GM12878 (cell line): Measurements from ENCODE around the gene LAT. TPM values are rescaled to one million over a fixed set of nuclear protein-coding genes. Genes with fewer than 3 reads are reported as not detected.

ENCODE experiments used
- CBX3 ChIP-seq: fragments of 200-600 bp; sonication (generic); IDR thresholded peaks from 2 replicates; pipeline ENCODE4 v1.6.1; 2016; ENCODE audit warnings: low read depth, borderline replicate concordance
- CBX5 ChIP-seq: sonication (generic); IDR thresholded peaks from 2 replicates; pipeline ENCODE4 v1.6.1; 2016; ENCODE audit warnings: low read depth, moderate library complexity, mild to moderate bottlenecking, inconsistent platforms
- HDGF ChIP-seq: fragments of 450-650 bp; IDR thresholded peaks from 2 replicates; pipeline ENCODE4 v1.6.1; 2016; ENCODE audit warnings: antibody characterized with exemption
- HSF1 ChIP-seq: fragments of 150-350 bp; IDR thresholded peaks from 2 replicates; pipeline ENCODE4 v1.6.1; 2014; ENCODE audit warnings: mild to moderate bottlenecking, low read depth, low read length
- IKZF1 ChIP-seq: fragments of 450-650 bp; conservative IDR thresholded peaks from 2 replicates; pipeline ENCODE4 v1.6.1; 2017; ENCODE audit warnings: antibody characterized with exemption, mild to moderate bottlenecking
- IRF3 ChIP-seq: fragments of 450-650 bp; IDR thresholded peaks from 2 replicates; pipeline ENCODE4 v1.6.1; 2014; ENCODE audit warnings: mild to moderate bottlenecking
- IRF4 ChIP-seq: IDR thresholded peaks from 2 replicates; pipeline ENCODE4 v1.6.1; 2011; ENCODE audit warnings: low read depth, low read length
- MEF2A ChIP-seq: IDR thresholded peaks from 2 replicates; pipeline ENCODE4 v1.6.1; 2011; ENCODE audit warnings: low read depth, mild to moderate bottlenecking, low read length, moderate library complexity; ENCODE audit not compliant: insufficient read depth
- MEF2B ChIP-seq: fragments of 450-650 bp; IDR thresholded peaks from 2 replicates; pipeline ENCODE4 v1.6.1; 2018; ENCODE audit warnings: mild to moderate bottlenecking, moderate library complexity; ENCODE audit not compliant: partially characterized antibody, poor library complexity, severe bottlenecking
- MYC ChIP-seq: IDR thresholded peaks from 2 replicates; pipeline ENCODE4 v1.6.1; 2011; ENCODE audit warnings: mild to moderate bottlenecking, low read length, moderate library complexity, inconsistent platforms; ENCODE audit not compliant: insufficient read depth, insufficient replicate concordance, insufficient read length, severe bottlenecking
- NR2C1 ChIP-seq: fragments of 450-650 bp; IDR thresholded peaks from 2 replicates; pipeline ENCODE4 v1.6.1; 2017; ENCODE audit warnings: antibody characterized with exemption, mild to moderate bottlenecking, moderate library complexity
- NR2F1 ChIP-seq: fragments of 450-650 bp; conservative IDR thresholded peaks from 2 replicates; pipeline ENCODE4 v1.6.1; 2017; ENCODE audit warnings: mild to moderate bottlenecking
- POLR2A ChIP-seq: IDR thresholded peaks from 2 replicates; pipeline ENCODE4 v1.6.1; 2011; ENCODE audit warnings: low read depth, mild to moderate bottlenecking, low read length
- RELA ChIP-seq: fragments of 450-650 bp; IDR thresholded peaks from 2 replicates; pipeline ENCODE4 v1.8.0; 2014; ENCODE audit warnings: borderline replicate concordance; ENCODE audit not compliant: partially characterized antibody
- SIX5 ChIP-seq: IDR thresholded peaks from 2 replicates; pipeline ENCODE4 v1.6.1; 2011; ENCODE audit warnings: mild to moderate bottlenecking, low read depth, low read length, moderate library complexity; ENCODE audit not compliant: severe bottlenecking
- SMC3 ChIP-seq: IDR thresholded peaks from 2 replicates; pipeline ENCODE4 v1.6.1; 2011; ENCODE audit warnings: low read length, improper control_type of control experiment, borderline replicate concordance
- SPI1 ChIP-seq: IDR thresholded peaks from 2 replicates; pipeline ENCODE4 v1.6.1; 2011; ENCODE audit warnings: low read depth, mild to moderate bottlenecking, low read length, moderate library complexity, borderline replicate concordance; ENCODE audit not compliant: insufficient read depth
- SREBF1 ChIP-seq: IDR thresholded peaks from 2 replicates; pipeline ENCODE4 v1.6.1; 2012; ENCODE audit warnings: mild to moderate bottlenecking, low read length
- STAT3 ChIP-seq: IDR thresholded peaks from 2 replicates; pipeline ENCODE4 v1.6.1; 2011; ENCODE audit warnings: low read depth, low read length, improper control_type of control experiment
- TAF1 ChIP-seq: IDR thresholded peaks from 2 replicates; pipeline ENCODE4 v1.6.1; 2011; ENCODE audit warnings: mild to moderate bottlenecking, low read depth, low read length, borderline replicate concordance
- TCF3 ChIP-seq: IDR thresholded peaks from 2 replicates; pipeline ENCODE4 v1.6.1; 2012; ENCODE audit warnings: low read depth, mild to moderate bottlenecking, low read length, borderline replicate concordance; ENCODE audit not compliant: insufficient read depth
- USF1 ChIP-seq: IDR thresholded peaks from 2 replicates; pipeline ENCODE4 v1.6.1; 2011; ENCODE audit warnings: borderline replicate concordance, low read depth, mild to moderate bottlenecking, moderate library complexity, mixed read lengths, low read length; ENCODE audit not compliant: insufficient read depth; ENCODE audit errors: extremely low read length
- YY1 ChIP-seq: IDR thresholded peaks from 2 replicates; pipeline ENCODE4 v1.6.1; 2011; ENCODE audit warnings: low read depth, mild to moderate bottlenecking, low read length
- polyA plus RNA-seq, 11 experiments: library from polyadenylated mRNA; depleted of rRNA in 4 of 11; unstranded in 6 of 11; stranded (reverse) in 5 of 11; fragments of >200 nt; fragmentation: Nextera tagmentation in 4 of 11; fragmentation: Illumina TruSeq in 1 of 11; extraction: Ambion mirVana in 4 of 11; extraction: Trizol in 1 of 11; gene quantifications; 1 replicate in 1 of 11; 2 replicates in 10 of 11; pipeline versions ENCODE4 v1.2.1 to v1.2.3, GENCODE V29; 2011 to 2016; ENCODE audit warnings: inconsistent platforms in 2 of 11, missing spikeins in 2 of 11, low read depth in 1 of 11
- total RNA-seq, 4 experiments: library from RNA; depleted of rRNA in 3 of 4; stranded (reverse); fragments of >200 nt in 3 of 4; fragmentation: Illumina TruSeq in 1 of 4; extraction: Trizol in 1 of 4; gene quantifications; 2 replicates each; pipeline versions ENCODE4 v1.2.1 to v1.2.3, GENCODE V29; 2013 to 2021
- TF ChIP-seq, protein P1 (sequence below): IDR thresholded peaks from 2 replicates; pipeline ENCODE4 v1.6.1; 2012; ENCODE audit warnings: low read depth, low read length, improper control_type of control experiment
- TF ChIP-seq, protein P2 (sequence below): IDR thresholded peaks from 2 replicates; pipeline ENCODE4 v1.6.1; 2011; ENCODE audit warnings: mild to moderate bottlenecking, low read depth, low read length, moderate library complexity; ENCODE audit not compliant: insufficient replicate concordance

LAT gene
- total and polyA plus RNA-seq, 10 of the 15 experiments (the other 5 are each of a cell fraction or from before 2014, with no cell fraction given), result 0.39 to 6.9 (median 2.0) TPM

DNA sequence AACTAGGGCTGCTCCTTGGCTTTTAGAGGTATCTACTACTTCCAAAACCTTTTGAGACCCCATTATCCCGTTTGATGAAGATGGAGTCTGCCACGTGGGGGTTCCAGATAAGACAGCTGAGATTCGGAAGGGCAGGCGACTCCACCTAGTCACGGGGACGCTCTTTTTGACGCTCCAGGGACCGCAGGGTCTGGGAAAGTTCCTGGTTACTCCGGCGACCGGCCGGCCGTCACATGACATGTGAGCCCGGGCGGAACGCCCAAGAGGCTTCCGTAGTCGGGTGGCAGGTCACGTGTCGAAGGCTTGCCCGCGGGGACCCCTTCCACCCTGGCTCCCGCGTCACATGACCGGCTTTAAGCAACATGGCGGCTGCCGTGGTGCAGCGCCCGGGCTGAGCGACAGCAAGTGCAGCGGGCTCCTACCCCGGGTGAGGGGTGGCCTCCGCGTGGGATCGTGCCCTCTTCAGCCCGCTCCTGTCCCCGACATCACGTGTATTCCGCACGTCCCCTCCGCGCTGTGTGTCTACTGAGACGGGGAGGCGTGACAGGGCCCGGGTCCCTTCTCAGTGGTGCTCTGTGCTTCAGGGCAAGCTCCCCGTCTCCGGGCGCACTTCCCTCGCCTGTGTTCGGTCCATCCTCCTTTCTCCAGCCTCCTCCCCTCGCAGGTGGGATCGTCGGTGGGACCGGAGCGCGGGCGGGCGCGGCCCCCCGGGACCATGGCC lies 10.3 kb upstream of the LAT start, which contains the start of gene SPNS1 (continued):
- TF ChIP-seq USF1, result peak; percentile 100
- peak; percentile 66; the same call in 1 of the 2 replicates for TF ChIP-seq MEF2A
- no peak; the same call in 1 of the 2 replicates for TF ChIP-seq IRF3
- TF ChIP-seq TCF3, result peak; percentile 63; the same call in 1 of the 2 replicates
- TF ChIP-seq CBX3, result no peak
- peak; percentile 70 for TF ChIP-seq SIX5
- peak; percentile 60; the same call in 1 of the 2 replicates for TF ChIP-seq SREBF1
- no peak for TF ChIP-seq SMC3
- TF ChIP-seq, protein P1, sequence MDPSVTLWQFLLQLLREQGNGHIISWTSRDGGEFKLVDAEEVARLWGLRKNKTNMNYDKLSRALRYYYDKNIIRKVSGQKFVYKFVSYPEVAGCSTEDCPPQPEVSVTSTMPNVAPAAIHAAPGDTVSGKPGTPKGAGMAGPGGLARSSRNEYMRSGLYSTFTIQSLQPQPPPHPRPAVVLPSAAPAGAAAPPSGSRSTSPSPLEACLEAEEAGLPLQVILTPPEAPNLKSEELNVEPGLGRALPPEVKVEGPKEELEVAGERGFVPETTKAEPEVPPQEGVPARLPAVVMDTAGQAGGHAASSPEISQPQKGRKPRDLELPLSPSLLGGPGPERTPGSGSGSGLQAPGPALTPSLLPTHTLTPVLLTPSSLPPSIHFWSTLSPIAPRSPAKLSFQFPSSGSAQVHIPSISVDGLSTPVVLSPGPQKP, result peak; percentile 49
- TF ChIP-seq HDGF, result peak; percentile 21; the same call in 1 of the 2 replicates
- peak; percentile 86 for TF ChIP-seq MEF2B
- 0 out of 2 replicates have a peak, but pooled peaks have one; percentile 65 for TF ChIP-seq STAT3
- TF ChIP-seq NR2F1, result peak; percentile 82
- peak; percentile 72 for TF ChIP-seq MYC
- TF ChIP-seq, protein P2, sequence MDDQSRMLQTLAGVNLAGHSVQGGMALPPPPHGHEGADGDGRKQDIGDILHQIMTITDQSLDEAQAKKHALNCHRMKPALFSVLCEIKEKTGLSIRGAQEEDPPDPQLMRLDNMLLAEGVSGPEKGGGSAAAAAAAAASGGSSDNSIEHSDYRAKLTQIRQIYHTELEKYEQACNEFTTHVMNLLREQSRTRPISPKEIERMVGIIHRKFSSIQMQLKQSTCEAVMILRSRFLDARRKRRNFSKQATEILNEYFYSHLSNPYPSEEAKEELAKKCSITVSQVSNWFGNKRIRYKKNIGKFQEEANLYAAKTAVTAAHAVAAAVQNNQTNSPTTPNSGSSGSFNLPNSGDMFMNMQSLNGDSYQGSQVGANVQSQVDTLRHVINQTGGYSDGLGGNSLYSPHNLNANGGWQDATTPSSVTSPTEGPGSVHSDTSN, result peak; percentile 71
- peak; percentile 92 for TF ChIP-seq POLR2A
- peak; percentile 99 for TF ChIP-seq YY1
- TF ChIP-seq SPI1, result 0 out of 2 replicates have a peak, but pooled peaks have one; percentile 9
- TF ChIP-seq CBX5, result no peak
- TF ChIP-seq TAF1, result peak; percentile 95
- peak; percentile 82 for TF ChIP-seq NR2C1
- TF ChIP-seq HSF1, result no peak
- peak; percentile 74; the same call in 1 of the 2 replicates for TF ChIP-seq IRF4
- peak; percentile 84 for TF ChIP-seq RELA
- TF ChIP-seq IKZF1, result peak; percentile 94
